Kidney (tissue), 14 donors: Measurements from ENCODE around the gene STMN1. TPM values are rescaled to one million over a fixed set of nuclear protein-coding genes. Genes with fewer than 3 reads are reported as not detected.
A peak's percentile ranks its signal among the peaks of the same experiment; 100 is the strongest.

Source experiments
- DNase-seq, 5 donors: peaks; one replicate each; pipeline ENCODE4 v3.0.0-alpha.2; 2013 to 2020
- FAIRE-seq: peaks from 2 replicates; lab custom pipeline; 2012; peaks lifted over from hg19 to GRCh38; lab: Jason Lieb, UNC
- H3K27ac ChIP-seq, 2 donors: one replicate each; pipeline ENCODE4 v1.7.0; 2013; ENCODE audit warnings: low read depth in 2 of 2, low read length in 2 of 2, inconsistent platforms in 1 of 2
- H3K27me3 ChIP-seq: one replicate; pipeline ENCODE4 v1.7.1; 2013; ENCODE audit warnings: low read length, inconsistent platforms; ENCODE audit not compliant: control insufficient read depth, insufficient read depth
- H3K36me3 ChIP-seq, 3 donors: one replicate each; pipeline versions ENCODE4 v1.7.0 to v1.7.1; 2013; ENCODE audit warnings: low read length in 3 of 3, control low read depth in 1 of 3, inconsistent platforms in 1 of 3; ENCODE audit not compliant: insufficient read depth in 3 of 3, control insufficient read depth in 2 of 3
- H3K4me1 ChIP-seq, 3 donors: one replicate each; pipeline versions ENCODE4 v1.7.0 to v1.7.1; 2013; ENCODE audit warnings: low read length in 3 of 3, inconsistent platforms in 1 of 3, low read depth in 1 of 3; ENCODE audit not compliant: control insufficient read depth in 2 of 3, insufficient read depth in 2 of 3
- H3K4me3 ChIP-seq, 3 donors: one replicate each; pipeline versions ENCODE4 v1.7.0 to v1.8.1; 2013; ENCODE audit warnings: low read length in 3 of 3, control low read depth in 1 of 3, inconsistent platforms in 1 of 3
- H3K9ac ChIP-seq, 3 donors: one replicate each; pipeline versions ENCODE4 v1.7.0 to v1.7.1; 2013; ENCODE audit warnings: low read length in 3 of 3, control low read depth in 1 of 3, inconsistent platforms in 1 of 3
- H3K9me3 ChIP-seq, 3 donors: one replicate each; pipeline versions ENCODE4 v1.7.0 to v1.7.1; 2013; ENCODE audit warnings: low read length in 3 of 3, control low read depth in 1 of 3, inconsistent platforms in 1 of 3; ENCODE audit not compliant: control insufficient read depth in 2 of 3, insufficient read depth in 1 of 3
- CTCF ChIP-seq: IDR thresholded peaks from 3 replicates; pipeline ENCODE4 v1.5.1; 2012; ENCODE audit warnings: mild to moderate bottlenecking, moderate library complexity, borderline replicate concordance; ENCODE audit not compliant: insufficient read depth; ENCODE audit errors: extremely low read depth
- intact Hi-C: fragments of 100-400 bp; cut with DNase I; formaldehyde crosslinking; loops from one replicate; pipeline ENCODE4 v1.11.1; 2022
- polyA plus RNA-seq: library from polyadenylated mRNA; stranded (reverse); fragments of 350-450 nt; fragmentation: Illumina TruSeq; extraction: RNeasy Lipid Tissue Mini Kit (QIAGEN cat#74804); gene quantifications from one replicate; pipeline ENCODE4 v1.2.3, GENCODE V29; 2014; ENCODE audit warnings: low read depth, low replicate concordance; ENCODE audit not compliant: insufficient read depth
- total RNA-seq: library from RNA; stranded (reverse); fragmentation: NEBNext Ultra II Directional; extraction: Animal tissue kit (Norgen Biotek cat#: 25700); gene quantifications from one replicate; pipeline ENCODE4 v1.2.1, GENCODE V29; 2021
- donor health status: control.
- donor health status: control.
- donor health status: control.
- donor health status: control.
- donor health status: control.
- donor health status: DM: yes; HTN: yes; CAD: no.
- donor health status: Normal renal cell carcinoma (clear cell type).

The STMN1 gene
- total and polyA plus RNA-seq, 2 donors from 2014 or later = 50.4 to 101 TPM

GRCh38 chr1:25895365-25895990 is 10.7 kb downstream of the STMN1 start:
- peak; percentile 94 to 97 (median 95) for DNase-seq
- H3K27me3 ChIP-seq = no peaks in the 10 kb centered on the region
- no peaks in the 10 kb centered on the region for H3K9me3 ChIP-seq
- intact Hi-C loops = no loop called here
- peak; percentile 92 for FAIRE-seq
- H3K4me3 ChIP-seq = no peak overlapping the region
- H3K27ac ChIP-seq = no peak overlapping the region
- TF ChIP-seq CTCF = peak; percentile 98
- no peaks in the 10 kb centered on the region for H3K4me1 ChIP-seq
- no peak overlapping the region for H3K9ac ChIP-seq
- H3K36me3 ChIP-seq = peaks cover 0 to 9% (median 0%) of the 10 kb centered on the region in 3 donors

- Histone ChIP-seq H3K4me1 (peaks cover 0 to 7% (median 6%) of the 10 kb centered on the region in 3 donors), H3K9ac (no peak overlapping the region), H3K27ac (no peak overlapping the region), H3K36me3 (peaks cover 0 to 4% (median 0%) of the 10 kb centered on the region in 3 donors), H3K27me3 (no peaks in the 10 kb centered on the region), H3K4me3 (no peak overlapping the region), H3K9me3 (no peaks in the 10 kb centered on the region)
- no peak for DNase-seq
- no peak for TF ChIP-seq CTCF
- FAIRE-seq = no peak
- intact Hi-C loops = no loop called here
Measured at GRCh38 chr1:25893116-25893515, 13.1 kb downstream of the STMN1 start.

GRCh38 chr1:25891606-25892005 is 14.6 kb downstream of the STMN1 start:
- no peak overlapping the region for H3K4me3 ChIP-seq
- no peak overlapping the region for H3K9ac ChIP-seq
- H3K9me3 ChIP-seq = no peaks in the 10 kb centered on the region
- H3K27ac ChIP-seq = no peak overlapping the region
- no peak for TF ChIP-seq CTCF
- no peaks in the 10 kb centered on the region for H3K27me3 ChIP-seq
- DNase-seq = peak in 1 of 5 donors; percentile 61
- no peaks in the 10 kb centered on the region for H3K36me3 ChIP-seq
- no peak for FAIRE-seq
- peaks cover 0 to 7% (median 6%) of the 10 kb centered on the region in 3 donors for H3K4me1 ChIP-seq
- intact Hi-C loops = no loop called here
